HG03108 (cell line): ENCODE measurements around the gene RIN1.
A peak's percentile ranks its signal among the peaks of the same experiment; 100 is the strongest.
"Not testable (repeated sequence)": the region's sequence is repeated elsewhere in the genome, so short reads cannot be mapped to it uniquely, and the experiment has no call there.

Source experiments
- ATAC-seq: cut with Tn5 transposase; IDR thresholded peaks from one replicate; pipeline ENCODE4 v1.9.1; 2021; ENCODE audit warnings: moderate library complexity; ENCODE audit not compliant: unreplicated experiment

Gene RIN1

DNA sequence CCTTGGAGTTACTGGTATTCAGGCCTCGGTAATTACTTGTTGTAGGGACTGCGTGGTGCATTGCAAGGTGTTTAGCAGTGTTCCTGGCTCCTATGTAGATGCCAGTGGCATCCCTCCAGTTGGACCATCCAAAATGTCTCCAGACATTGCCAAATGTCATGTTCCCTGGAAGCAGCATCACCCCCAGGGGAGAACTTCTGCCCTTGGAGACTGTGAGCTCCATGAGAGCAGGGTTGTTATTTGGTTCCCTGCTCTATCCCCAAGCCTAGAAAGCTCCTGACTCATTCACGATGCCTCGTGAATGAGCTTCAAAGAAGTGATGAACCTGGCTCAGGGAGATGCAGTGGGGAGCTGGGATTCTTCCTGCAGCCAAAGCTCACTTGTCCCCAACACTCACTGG is 14.6 kb downstream of the RIN1 start:
- no peak for ATAC-seq

- not testable (repeated sequence) for ATAC-seq
These were observed 15.5 kb downstream of the RIN1 start for GRCh38 chr11:66320748-66321147.

DNA sequence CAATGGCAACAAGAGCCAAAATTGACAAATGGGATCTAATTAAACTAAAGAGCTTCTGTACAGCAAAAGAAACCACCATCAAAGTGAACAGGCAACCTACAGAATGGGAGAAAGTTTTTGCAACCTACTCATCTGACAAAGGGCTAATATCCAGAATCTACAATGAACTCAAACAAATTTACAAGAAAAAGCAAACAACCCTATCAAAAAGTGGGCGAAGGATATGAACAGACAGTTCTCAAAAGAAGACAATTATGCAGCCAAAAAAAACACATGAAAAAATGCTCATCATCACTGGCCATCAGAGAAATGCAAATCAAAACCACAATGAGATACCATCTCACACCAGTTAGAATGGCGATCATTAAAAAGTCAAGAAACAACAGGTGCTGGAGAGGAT is 15.9 kb downstream of the RIN1 start:
- not testable (repeated sequence) for ATAC-seq

- ATAC-seq = no peak
These were observed 17.6 kb downstream of the RIN1 start for GRCh38 chr11:66318600-66318970.

DNA sequence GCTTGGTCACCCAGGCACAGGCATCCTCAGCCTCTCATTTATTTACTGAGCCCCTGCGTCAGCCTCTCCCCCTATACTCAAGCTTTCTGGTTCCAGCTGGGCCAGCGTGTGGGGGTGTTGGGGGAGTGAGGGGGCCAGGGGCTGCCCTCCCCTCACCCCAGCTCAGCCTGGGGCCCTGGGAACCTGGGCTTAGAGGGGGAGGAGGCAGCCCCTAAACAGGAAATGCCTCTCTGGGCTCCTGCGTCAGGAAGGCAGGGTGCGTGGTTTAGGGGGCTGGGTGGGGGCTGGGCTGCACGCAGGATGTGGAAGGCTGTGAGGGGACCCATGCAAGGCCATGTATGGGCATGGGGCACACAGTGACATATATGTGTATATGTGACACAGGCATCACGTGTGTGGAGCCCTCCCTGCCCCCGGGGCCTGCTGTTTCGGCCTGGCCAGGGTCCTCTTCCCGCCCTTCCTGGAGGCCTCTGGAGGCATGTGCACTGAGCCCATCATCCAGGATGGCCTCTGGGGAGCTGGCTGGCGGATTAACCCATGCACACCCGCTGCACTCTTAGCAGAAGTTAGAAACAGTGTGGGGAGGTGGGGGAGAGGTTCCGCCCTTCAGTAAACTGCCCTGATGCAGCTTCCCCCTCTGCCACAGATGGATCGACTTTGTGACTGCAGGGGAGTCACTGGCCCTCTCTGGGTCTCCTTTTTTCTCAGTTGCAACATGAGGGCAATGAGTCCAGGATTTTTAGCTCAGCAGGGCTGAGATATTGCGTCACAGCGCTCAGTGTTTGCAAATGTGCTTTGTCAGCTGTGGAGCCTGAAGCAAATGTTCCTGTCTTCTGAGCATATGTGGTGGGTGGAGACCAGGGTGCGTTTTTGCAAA is 18.3 kb downstream of the RIN1 start:
- no peak for ATAC-seq

DNA sequence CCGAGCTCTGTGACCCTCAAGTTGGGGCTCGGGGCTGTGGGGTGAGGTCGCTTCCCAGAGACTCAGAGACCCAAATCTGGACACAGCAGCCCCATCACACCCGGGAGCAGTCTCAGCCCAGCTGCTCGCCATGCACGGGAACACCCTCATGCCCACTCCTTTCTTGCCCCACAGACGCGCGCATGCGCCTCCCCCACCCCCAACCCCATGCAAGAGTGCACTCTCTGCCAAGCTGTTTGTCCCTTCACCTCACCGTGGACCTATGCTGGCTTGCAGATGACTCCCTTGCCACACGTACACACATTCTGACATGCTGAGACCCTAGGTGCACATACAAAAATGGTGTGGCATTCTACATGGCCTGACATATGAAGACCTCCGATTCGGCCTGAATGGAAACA is 18.9 kb downstream of the RIN1 start:
- ATAC-seq = no peak

- ATAC-seq = no peak
These were observed 19.4 kb downstream of the RIN1 start, which contains the start of gene CD248 for GRCh38 chr11:66316849-66317251. Gene CD248 (minus strand): TSS chr11:66317044. CDS start chr11:66317027, 17 bp downstream.

DNA sequence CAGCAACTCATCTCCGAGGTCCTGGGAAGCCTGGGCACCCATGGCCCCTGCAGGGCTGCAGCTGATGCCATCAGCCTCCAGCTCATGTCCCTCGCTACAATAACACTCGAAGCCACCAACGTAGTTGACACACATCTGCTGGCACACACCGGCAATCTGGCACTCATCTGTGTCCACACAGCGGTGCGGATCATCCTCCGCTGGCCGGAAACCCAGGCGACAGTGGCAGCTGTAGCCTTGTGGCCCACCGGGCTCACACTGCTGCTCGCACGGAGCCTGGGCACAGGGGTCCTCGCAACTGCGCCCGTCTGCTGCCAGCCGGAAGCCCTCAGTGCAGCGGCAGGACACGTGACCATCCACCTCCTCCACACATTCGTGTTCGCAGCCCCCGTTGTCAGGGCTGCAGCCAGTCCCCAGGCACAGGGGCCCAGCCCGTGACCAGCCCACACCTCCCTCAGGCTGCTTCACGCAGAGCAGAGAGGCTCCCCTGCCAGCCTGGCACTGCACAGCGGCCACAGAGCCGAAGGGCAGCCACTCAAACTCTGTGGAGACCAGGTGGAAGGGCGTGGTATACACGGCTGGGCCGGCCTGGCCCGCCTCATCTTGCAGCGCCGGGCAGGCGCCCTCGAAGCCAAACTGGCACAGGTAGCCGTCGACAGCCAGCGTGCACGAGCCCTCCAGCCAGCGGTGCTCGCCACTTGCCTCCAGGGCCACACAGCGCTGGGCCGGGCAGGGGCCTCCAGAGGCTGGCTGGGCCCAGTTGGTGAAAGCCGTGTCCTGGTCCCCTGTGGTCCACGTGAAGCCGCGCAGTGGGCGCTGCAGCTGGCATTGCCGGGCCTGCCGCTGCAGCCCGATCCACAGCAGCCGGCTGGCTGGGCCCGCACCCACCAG is 20.1 kb downstream of the RIN1 start:
- ATAC-seq = no peak

DNA sequence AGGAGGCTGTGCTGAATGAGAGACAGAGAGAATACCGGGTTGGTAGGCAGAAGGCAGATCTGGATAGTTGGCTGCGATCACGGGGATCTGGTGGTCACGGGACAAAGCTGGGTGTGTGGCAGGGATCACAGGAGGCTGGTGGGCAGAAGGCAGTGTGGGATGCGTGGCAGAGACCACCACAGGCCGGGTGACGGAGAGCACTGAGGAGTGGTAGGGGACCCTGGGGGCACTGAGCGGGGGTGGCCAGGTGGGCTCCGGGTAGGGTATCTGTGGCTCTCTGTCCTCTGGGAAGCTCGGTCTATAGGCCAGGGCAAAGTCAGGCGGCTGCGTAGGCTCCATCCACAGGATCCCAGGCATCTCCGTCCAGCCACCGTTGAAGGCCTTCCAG is 20.7 kb downstream of the RIN1 start:
- ATAC-seq = no peak

DNA sequence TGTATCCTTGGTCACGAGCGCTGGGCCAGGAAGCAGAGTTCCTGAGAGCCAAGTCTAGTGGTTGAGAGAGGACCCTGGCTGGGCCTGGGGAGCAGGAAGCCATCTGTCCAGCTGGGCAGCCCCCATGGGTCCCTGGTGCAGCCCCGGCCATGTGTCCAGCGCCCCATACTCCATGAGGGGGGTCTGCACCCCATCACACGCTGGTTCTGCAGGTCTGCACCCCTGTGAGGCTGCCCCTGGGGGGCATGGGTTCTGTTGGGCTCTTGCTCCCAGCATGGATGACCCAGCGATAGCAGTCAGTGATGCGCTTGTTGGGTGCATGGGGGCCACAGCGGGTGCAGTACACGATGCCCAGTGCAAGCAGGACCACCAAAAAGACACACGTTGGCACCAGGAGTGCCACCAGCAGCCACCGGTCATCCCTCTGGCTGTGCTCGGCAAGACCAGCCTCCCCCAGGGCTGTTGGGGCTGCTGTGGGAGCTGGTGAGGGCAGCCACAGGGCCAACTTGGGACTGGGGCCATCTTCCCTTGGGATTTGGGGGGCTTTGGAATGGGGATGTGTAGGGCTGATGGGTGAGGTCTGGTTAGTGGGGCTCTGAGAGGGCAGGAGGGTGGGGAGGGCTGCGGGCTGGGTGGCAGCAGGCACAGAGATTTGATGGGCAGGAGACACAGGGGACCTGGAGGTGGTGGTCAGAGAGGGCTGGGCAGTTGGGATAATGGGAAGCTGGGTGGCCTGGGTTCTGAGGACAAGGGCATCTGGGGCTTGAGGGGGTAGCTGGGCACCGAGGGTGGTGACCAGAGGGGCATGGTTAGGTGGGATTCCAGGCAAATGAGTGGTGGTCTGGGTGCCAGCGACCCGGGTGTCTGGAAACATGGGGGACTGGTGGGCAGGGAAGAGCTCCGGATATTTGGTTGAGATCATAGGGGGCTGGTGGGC is 21.4 kb downstream of the RIN1 start:
- no peak for ATAC-seq

GRCh38 chr11:66314186-66314501 is 22.1 kb downstream of the RIN1 start:
- no peak for ATAC-seq

DNA sequence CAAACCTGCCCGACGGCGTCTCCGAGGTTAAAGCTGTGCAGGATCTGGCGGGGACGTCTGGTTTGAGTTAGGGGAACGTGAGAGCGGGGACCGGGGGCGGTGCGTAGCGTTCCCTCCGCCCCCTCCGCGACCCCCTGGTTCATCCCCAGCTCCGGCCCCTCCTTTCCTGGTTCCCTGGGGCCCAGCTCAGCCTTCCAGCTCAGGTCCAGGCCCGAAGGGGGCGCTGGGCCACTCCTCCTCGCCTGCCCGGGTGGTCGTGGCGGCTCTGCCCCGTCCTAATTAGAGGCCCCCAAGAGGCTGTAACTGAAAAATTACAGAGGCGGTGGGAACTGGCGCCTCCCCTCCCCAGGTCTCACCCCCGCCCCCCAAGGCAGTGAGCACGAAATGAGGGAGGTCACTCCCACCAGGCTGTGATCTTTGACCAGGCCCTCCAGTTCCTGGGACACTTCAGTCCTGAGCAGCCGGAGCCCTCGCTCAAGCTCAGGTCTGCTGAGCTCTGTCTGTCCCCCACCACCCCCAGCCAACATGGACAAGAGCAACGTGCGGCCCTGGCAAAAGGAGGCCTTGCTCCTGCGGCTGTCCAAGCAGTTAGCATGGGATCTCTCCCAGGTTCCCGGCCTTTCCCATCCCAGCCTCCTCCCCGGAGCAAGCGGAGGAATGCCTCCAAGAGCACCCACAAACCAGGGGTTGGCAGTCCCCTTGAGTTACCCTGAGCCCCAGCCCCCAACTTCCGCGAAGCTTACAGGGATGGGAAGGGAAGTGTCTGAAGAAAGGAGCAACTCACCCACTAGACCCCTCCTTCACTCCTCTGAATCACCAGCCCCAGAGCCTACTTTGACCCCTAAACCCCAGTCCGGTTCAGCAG is 22.7 kb downstream of the RIN1 start:
- no peak for ATAC-seq

GRCh38 chr11:66312549-66313320 is 23.5 kb downstream of the RIN1 start:
- peak; percentile 51 for ATAC-seq

- peak; percentile 57 for ATAC-seq
These were observed 24.2 kb downstream of the RIN1 start for GRCh38 chr11:66311965-66312548.

DNA sequence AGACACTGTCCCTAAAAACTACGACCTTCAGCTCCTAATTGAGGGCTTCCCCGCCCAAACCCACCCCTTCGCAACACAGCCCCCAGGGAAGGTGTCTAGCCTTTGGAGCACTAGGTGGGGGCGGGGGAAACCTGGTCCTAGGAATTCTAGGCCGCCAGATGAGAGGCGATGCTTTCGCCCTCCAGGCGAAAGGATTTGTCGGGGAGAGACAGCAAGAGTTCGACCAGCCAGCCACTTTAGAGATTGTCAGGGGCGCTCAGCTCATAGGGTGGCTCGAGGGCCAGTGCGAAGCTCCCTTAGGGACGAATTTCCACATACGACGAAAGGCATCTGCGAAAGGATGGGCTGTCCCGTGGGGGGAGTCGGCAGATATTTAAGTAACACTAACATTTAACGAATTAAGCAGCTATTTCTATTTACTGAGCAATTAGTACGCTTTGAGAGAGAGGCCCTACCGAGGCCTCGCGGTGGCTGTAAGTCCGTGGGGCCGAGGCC is 24.7 kb downstream of the RIN1 start:
- ATAC-seq = no peak

DNA sequence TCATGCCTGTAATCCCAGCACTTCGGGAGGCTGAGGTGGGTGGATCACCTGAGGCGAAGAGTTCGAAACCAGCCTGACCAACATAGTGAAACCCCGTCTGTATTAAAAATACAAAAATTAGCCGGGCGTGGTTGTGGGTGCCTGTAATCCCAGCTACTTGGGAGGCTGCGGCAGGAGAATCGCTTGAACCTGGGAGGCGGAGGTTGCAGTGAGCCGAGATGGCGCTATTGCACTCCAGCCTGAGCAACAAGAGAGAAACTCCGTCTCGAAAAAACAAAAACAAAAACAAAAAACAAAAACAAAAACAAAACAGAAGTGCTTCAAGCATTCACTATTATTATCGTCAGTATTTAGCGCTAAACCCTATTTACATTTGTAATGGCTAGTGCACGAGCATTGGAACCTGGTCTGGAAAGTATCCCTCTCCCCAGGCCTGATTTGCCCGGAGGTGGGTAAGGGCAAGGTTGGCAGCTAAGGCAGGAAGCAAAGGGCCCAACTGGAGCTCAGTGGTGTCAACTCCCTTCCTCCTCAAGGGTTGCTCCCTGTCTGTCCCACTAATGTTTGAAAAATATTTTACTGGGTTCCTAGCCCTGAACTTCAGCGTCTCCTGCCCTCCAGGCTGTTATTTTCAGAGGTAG is 25.3 kb downstream of the RIN1 start:
- not testable (repeated sequence) for ATAC-seq

DNA sequence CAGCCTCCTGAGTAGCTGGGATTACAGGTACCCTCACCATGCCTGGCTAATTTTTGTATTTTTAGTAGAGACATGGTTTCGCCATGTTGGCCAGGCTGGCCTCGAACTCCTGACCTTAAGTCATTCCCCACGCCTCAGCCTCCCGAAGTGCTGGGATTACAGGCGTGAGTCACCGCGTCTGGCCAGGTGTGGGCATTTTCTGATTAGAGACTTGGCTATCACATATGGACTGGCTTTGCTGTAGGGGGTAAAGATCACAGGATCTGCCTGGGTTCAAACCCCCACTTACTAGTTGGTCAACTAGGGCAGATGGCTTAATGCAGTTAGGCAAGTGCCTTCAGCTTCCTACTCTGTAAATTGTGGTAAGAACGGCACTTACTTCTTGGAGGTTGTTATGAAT is 25.9 kb downstream of the RIN1 start:
- ATAC-seq = no peak

DNA sequence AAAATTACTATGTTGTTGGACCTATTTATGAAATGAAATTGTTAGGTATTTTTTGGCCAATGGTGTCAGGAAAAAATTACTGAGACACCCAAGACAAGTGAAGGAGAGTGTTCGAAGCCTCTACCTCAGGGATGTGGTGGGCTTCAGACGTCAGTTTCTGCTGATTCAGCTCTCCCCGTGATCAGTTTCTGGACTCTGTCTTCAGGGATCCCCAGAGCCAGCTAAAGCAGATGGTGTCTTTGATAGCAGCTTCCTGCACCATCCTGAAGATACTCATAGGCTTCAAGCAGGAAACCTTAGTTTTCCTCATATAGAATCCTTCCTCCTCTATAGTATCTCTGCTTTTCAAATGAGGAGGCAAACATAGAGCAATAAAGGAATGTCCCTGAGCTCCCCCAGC is 26.8 kb downstream of the RIN1 start:
- ATAC-seq = no peak
